Measurements from ENCODE around the gene PBRM1.

- TF ChIP-seq EZH2 (IDR thresholded peaks at IDR 0.05) (no peak), CTCF (IDR thresholded peaks at IDR 0.05) (no peak), EZH2phosphoT487 (IDR thresholded peaks at IDR 0.05) (no peak)
Measured at GRCh38 chr3:52572221-52572620, 113.5 kb downstream of the PBRM1 start.

Data from neural progenitor cell (in vitro differentiated cells).